Large intestine (tissue), 3 donors: Measurements from ENCODE around the gene CAVIN3. TPM values are rescaled to one million over a fixed set of nuclear protein-coding genes. Genes with fewer than 3 reads are reported as not detected.

Source experiments
- DNase-seq, 2 donors: peaks; one replicate each; pipeline versions ENCODE4 v3.0.0 to v3.0.0-alpha.2; 2013
- H3K27ac ChIP-seq: one replicate; pipeline ENCODE4 v1.5.1; 2013; ENCODE audit warnings: low read length
- H3K27me3 ChIP-seq: 2 replicates; pipeline ENCODE4 v1.6.1; 2013; ENCODE audit warnings: low read length; ENCODE audit not compliant: control insufficient read depth, insufficient read depth
- H3K36me3 ChIP-seq: 2 replicates; pipeline ENCODE4 v1.6.1; 2013; ENCODE audit warnings: low read length; ENCODE audit not compliant: control insufficient read depth, insufficient read depth
- H3K4me1 ChIP-seq: one replicate; pipeline ENCODE4 v1.6.1; 2013; ENCODE audit warnings: low read length; ENCODE audit not compliant: control insufficient read depth, insufficient read depth
- H3K4me3 ChIP-seq: one replicate; pipeline ENCODE4 v1.5.1; 2013; ENCODE audit warnings: low read length
- H3K9me3 ChIP-seq: one replicate; pipeline ENCODE4 v1.6.1; 2013; ENCODE audit warnings: mild to moderate bottlenecking, low read depth, low read length, moderate library complexity; ENCODE audit not compliant: control insufficient read depth
- WGBS: methylation state at CpG from one replicate; pipeline ENCODE4 v1.1.5; 2013; ENCODE audit warnings: low lambda C conversion rate; ENCODE audit not compliant: insufficient coverage; 5-methylcytosine and 5-hydroxymethylcytosine counted together
- polyA plus RNA-seq: library from polyadenylated mRNA; unstranded; fragments of 120-200 nt; gene quantifications from one replicate; pipeline ENCODE4 v1.2.1, GENCODE V29; 2013

Gene CAVIN3
- polyA plus RNA-seq, 1 donor, result 16.4 TPM

DNA sequence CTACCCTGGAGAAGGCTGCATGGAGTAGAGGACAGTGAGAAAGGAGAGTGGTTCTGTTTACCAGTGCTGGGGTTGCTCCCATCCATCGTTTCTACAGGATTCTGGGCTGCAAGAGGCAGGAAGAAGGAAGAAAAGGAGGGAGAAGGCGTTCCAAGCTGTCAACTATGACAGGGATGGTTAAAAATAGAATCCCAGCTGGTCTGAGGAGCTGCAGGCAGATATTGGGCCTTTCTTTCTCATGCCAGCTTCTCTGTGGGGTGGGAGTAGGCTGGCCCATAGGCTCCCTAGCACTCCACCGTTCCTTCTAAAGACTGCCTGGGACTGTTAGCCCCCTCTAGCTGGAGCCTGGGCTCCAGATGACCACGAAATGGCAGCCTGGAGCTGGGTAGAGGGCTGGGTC is 47.1 kb downstream of the CAVIN3 start:
- no CpG with 5 or more reads among the region's 4 CpGs for WGBS
- no peak for DNase-seq
- Histone ChIP-seq H3K27me3 (no peaks in the 10 kb centered on the region), H3K4me1 (no peaks in the 10 kb centered on the region), H3K36me3 (no peaks in the 10 kb centered on the region), H3K9me3 (peaks cover 5% of the 10 kb centered on the region), H3K27ac (no peak overlapping the region), H3K4me3 (no peak overlapping the region)

DNA sequence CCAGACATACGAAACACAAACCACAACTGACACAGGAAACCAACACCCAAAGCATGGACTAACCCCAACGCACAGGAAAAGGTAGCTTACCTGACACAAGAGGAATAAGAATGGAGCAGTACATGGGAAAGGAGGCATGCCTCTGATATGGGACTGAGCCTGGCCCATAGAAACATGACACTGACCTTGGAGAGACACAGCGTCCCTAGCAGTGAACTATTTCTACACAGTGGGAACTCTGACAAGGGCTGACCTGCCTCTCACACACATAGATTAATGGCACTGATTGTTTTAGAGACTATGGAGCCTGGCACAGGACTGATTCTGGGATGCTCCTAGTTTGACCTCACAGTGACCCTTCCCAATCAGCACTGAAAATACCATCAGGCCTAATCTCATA is 48.7 kb downstream of the CAVIN3 start:
- Histone ChIP-seq H3K4me3 (no peak overlapping the region), H3K9me3 (peaks cover 5% of the 10 kb centered on the region), H3K4me1 (no peaks in the 10 kb centered on the region), H3K27me3 (no peaks in the 10 kb centered on the region), H3K27ac (no peak overlapping the region), H3K36me3 (no peaks in the 10 kb centered on the region)
- no CpG with 5 or more reads among the region's 3 CpGs for WGBS
- DNase-seq, result no peak

DNA sequence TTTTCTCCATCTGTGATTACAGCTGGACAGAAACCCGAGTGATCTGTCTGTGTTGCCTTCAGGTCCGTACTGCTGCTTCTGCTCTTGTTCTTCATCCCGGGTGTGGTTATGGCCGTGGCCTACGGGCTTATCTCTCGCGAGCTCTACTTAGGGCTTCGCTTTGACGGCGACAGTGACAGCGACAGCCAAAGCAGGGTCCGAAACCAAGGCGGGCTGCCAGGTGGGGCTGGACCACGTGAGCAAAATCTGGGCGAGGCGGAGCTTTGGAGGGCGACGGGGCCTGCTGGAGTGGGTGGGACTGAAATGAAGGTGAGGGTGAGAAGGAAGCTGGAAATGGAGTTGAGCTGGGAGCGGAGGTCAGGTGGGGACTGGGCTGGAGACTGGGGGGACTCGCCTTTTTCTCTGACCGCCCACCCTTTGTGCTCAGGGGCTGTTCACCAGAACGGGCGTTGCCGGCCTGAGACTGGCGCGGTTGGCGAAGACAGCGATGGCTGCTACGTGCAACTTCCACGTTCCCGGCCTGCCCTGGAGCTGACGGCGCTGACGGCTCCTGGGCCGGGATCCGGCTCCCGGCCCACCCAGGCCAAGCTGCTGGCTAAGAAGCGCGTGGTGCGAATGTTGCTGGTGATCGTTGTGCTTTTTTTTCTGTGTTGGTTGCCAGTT is 49.6 kb downstream of the CAVIN3 start:
- no CpG with 5 or more reads among the region's 41 CpGs for WGBS
- Histone ChIP-seq H3K36me3 (no peaks in the 10 kb centered on the region), H3K4me3 (no peak overlapping the region), H3K27me3 (peaks cover 2% of the 10 kb centered on the region), H3K27ac (no peak overlapping the region), H3K9me3 (peaks cover 5% of the 10 kb centered on the region), H3K4me1 (no peaks in the 10 kb centered on the region)
- DNase-seq, result no peak

DNA sequence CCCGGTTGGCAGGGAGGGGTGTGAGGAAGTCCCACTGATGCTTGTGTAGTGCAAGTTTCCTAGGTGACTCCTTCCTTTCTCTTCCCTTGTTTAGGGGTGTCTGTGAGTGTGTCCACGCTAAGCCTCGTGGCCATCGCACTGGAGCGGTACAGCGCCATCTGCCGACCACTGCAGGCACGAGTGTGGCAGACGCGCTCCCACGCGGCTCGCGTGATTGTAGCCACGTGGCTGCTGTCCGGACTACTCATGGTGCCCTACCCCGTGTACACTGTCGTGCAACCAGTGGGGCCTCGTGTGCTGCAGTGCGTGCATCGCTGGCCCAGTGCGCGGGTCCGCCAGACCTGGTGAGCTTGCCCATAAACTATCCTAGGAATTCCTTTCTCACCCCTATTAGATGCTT is 50.3 kb downstream of the CAVIN3 start:
- DNase-seq, result no peak
- Histone ChIP-seq H3K27ac (no peak overlapping the region), H3K4me1 (no peaks in the 10 kb centered on the region), H3K36me3 (no peaks in the 10 kb centered on the region), H3K9me3 (peaks cover 5% of the 10 kb centered on the region), H3K4me3 (no peak overlapping the region), H3K27me3 (peaks cover 2% of the 10 kb centered on the region)
- WGBS, result no CpG with 5 or more reads among the region's 24 CpGs

Other genes with a start within 250 kb of the CAVIN3 start
- 0.19 TPM for gene OR56B4, start 212.8 kb downstream of the CAVIN3 start, polyA plus RNA-seq
- gene OR52B2, start 150.2 kb downstream of the CAVIN3 start, polyA plus RNA-seq, result not detected
- 0.10 TPM for gene OR52W1, start 121.3 kb downstream of the CAVIN3 start, polyA plus RNA-seq
- 1.2 TPM for gene C11orf42, start 114.9 kb downstream of the CAVIN3 start, polyA plus RNA-seq
- 104 TPM for gene FHIP1B, start 85.9 kb downstream of the CAVIN3 start, polyA plus RNA-seq
- 0.16 TPM for gene CNGA4, start 81.4 kb downstream of the CAVIN3 start, polyA plus RNA-seq
- gene CCKBR, start 60.7 kb downstream of the CAVIN3 start, polyA plus RNA-seq, result 0.55 TPM
- gene SMPD1, start 70.0 kb upstream of the CAVIN3 start, polyA plus RNA-seq, result 31.8 TPM
- 27.6 TPM for gene APBB1, start 98.6 kb upstream of the CAVIN3 start, polyA plus RNA-seq
- gene HPX, start 120.5 kb upstream of the CAVIN3 start, polyA plus RNA-seq, result 3.0 TPM
- 37.8 TPM for gene TRIM3, start 153.4 kb upstream of the CAVIN3 start, polyA plus RNA-seq
- 68.0 TPM for gene ARFIP2, start 160.8 kb upstream of the CAVIN3 start, polyA plus RNA-seq
- gene TIMM10B, start 161.0 kb upstream of the CAVIN3 start, polyA plus RNA-seq, result 40.7 TPM
- gene DNHD1, start 176.8 kb upstream of the CAVIN3 start, polyA plus RNA-seq, result 12.2 TPM